Calu3 (cell line): ENCODE data around the gene DUSP28. TPM values are rescaled to one million over a fixed set of nuclear protein-coding genes. Genes with fewer than 3 reads are reported as not detected.

Source experiments
- BruUV-seq: library from RNA; stranded (reverse); fragments of 400-500 nt; replicated peaks from 2 replicates; lab custom pipeline; 2021; lab: Mats Ljungman, UMichigan
- CTCF ChIA-PET: fragments of 300-600 bp; sonication (Branson Sonifier 250); formaldehyde crosslinking; loops from one replicate; lab custom pipeline; 2022; ENCODE audit warnings: antibody characterized with exemption; lab: Charles Lee
- DNase-seq: peaks from one replicate; pipeline ENCODE4 v3.0.0; 2022
- H3K27ac Mint-ChIP-seq: one replicate; pipeline ENCODE4 v1.8.0; 2022; ENCODE audit warnings: mixed read lengths; ENCODE audit not compliant: unreplicated experiment
- H3K27me3 Mint-ChIP-seq: one replicate; pipeline ENCODE4 v1.8.0; 2022; ENCODE audit warnings: mixed read lengths; ENCODE audit not compliant: unreplicated experiment
- H3K36me3 Mint-ChIP-seq: one replicate; pipeline ENCODE4 v1.8.0; 2022; ENCODE audit warnings: mild to moderate bottlenecking, moderate library complexity, mixed read lengths; ENCODE audit not compliant: insufficient read depth, unreplicated experiment
- H3K4me1 Mint-ChIP-seq: one replicate; pipeline ENCODE4 v1.8.0; 2022; ENCODE audit warnings: mild to moderate bottlenecking, low read depth, mixed read lengths; ENCODE audit not compliant: unreplicated experiment
- H3K4me3 Mint-ChIP-seq: one replicate; pipeline ENCODE4 v1.8.0; 2022; ENCODE audit warnings: mild to moderate bottlenecking, low read depth, moderate library complexity, mixed read lengths; ENCODE audit not compliant: unreplicated experiment
- H3K9me3 Mint-ChIP-seq: one replicate; pipeline ENCODE4 v1.8.0; 2022; ENCODE audit warnings: low read depth, mixed read lengths; ENCODE audit not compliant: unreplicated experiment
- intact Hi-C: fragments of 100-400 bp; cut with micrococcal nuclease; formaldehyde crosslinking; loops from one replicate; pipeline ENCODE4 v1.10.0; 2022; ENCODE audit not compliant: unreplicated experiment
- total RNA-seq: library from RNA; stranded (reverse); gene quantifications from 2 replicates; pipeline ENCODE4 v1.2.3, GENCODE V29; 2022
- TF ChIP-seq, protein P1 (sequence below): fragments of 200-600 bp; IDR thresholded peaks from one replicate; pipeline ENCODE4 v1.8.0; 2022; ENCODE audit warnings: antibody characterized with exemption; ENCODE audit not compliant: unreplicated experiment

Gene DUSP28
- total RNA-seq, 1 experiment from 2014 or later = 8.5 TPM

DNA sequence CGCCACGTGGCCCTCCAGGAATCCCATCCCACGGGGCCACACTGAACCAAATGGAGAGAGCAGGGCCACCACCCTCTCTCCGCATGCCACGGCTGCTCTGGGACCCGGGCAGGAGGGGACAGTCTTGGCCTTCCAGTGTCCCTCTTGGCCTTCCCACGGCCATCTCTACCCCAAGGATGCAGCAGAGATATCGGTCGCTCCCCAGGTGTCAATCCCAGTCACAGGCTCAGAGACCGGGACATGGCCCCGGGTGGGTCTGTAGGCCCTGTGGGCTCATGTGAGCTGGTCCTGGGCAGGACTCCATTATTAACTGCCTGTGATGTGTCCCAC lies 41.6 kb downstream of the DUSP28 start:
- H3K9me3 Mint-ChIP-seq = no peaks in the 10 kb centered on the region
- no TSS peak for BruUV-seq
- TF ChIP-seq, protein P1, sequence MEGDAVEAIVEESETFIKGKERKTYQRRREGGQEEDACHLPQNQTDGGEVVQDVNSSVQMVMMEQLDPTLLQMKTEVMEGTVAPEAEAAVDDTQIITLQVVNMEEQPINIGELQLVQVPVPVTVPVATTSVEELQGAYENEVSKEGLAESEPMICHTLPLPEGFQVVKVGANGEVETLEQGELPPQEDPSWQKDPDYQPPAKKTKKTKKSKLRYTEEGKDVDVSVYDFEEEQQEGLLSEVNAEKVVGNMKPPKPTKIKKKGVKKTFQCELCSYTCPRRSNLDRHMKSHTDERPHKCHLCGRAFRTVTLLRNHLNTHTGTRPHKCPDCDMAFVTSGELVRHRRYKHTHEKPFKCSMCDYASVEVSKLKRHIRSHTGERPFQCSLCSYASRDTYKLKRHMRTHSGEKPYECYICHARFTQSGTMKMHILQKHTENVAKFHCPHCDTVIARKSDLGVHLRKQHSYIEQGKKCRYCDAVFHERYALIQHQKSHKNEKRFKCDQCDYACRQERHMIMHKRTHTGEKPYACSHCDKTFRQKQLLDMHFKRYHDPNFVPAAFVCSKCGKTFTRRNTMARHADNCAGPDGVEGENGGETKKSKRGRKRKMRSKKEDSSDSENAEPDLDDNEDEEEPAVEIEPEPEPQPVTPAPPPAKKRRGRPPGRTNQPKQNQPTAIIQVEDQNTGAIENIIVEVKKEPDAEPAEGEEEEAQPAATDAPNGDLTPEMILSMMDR = no peak
- intact Hi-C loops = loop anchor here (10.0 kb wide), 1 partner anchor 103 kb away; no protein-coding TSS in a partner anchor
- DNase-seq = no peak
- H3K36me3 Mint-ChIP-seq = peaks cover 32% of the 10 kb centered on the region
- no peak overlapping the region for H3K27ac Mint-ChIP-seq
- peaks cover 21% of the 10 kb centered on the region for H3K4me1 Mint-ChIP-seq
- no peaks in the 10 kb centered on the region for H3K27me3 Mint-ChIP-seq
- CTCF ChIA-PET = interaction anchor here (0.7 kb wide), 1 partner anchor 409 kb away, joined by 5 read pairs; no protein-coding TSS in a partner anchor
- H3K4me3 Mint-ChIP-seq = no peak overlapping the region

DNA sequence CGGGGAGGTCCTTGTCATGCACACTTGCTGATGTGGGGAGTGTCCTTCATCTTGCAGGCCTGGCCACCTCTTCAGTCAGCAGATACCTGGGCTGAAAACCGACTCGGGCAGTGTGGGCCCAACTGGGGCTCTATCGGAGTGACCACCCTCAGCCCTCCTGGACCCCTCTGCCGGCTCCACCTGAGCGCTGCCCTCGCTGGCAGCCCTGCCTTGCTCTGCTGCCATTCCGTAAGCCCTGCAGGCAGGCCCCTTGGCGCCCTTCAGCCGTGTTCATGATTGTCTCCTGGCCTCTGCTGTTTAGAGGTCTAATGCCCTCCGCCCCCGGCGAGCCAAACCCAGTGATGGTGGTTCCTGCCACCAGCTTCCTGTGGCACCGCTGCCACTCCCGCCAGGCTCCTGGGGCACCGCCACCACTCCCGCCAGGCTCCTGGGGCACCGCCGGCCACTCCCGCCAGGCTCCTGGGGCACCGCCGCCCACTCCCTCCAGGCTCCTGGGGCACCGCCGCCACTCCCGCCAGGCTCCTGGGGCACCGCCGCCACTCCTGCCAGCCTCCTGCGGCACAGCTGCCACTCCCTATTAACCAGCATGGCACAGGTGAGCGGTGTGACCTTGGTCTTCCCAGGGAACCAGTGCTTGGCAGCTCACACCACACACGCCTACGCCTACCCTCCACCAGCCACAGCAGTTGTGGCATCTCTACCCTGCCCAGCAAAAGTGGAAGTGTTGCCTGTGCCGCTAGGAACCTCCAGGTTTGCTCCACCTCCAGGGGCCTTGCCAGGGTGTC lies 42.3 kb downstream of the DUSP28 start:
- Mint-ChIP-seq H3K4me3 (no peak overlapping the region), H3K9me3 (no peaks in the 10 kb centered on the region), H3K27ac (no peak overlapping the region), H3K4me1 (peaks cover 26% of the 10 kb centered on the region), H3K36me3 (peaks cover 33% of the 10 kb centered on the region), H3K27me3 (no peaks in the 10 kb centered on the region)
- CTCF ChIA-PET = interaction anchor here (0.7 kb wide), 1 partner anchor 410 kb away, joined by 5 read pairs; no protein-coding TSS in a partner anchor
- no TSS peak for BruUV-seq
- no peak for DNase-seq
- intact Hi-C loops = loop anchor here (10.0 kb wide), 1 partner anchor 102 kb away; no protein-coding TSS in a partner anchor
- TF ChIP-seq, protein P1 = no peak

DNA sequence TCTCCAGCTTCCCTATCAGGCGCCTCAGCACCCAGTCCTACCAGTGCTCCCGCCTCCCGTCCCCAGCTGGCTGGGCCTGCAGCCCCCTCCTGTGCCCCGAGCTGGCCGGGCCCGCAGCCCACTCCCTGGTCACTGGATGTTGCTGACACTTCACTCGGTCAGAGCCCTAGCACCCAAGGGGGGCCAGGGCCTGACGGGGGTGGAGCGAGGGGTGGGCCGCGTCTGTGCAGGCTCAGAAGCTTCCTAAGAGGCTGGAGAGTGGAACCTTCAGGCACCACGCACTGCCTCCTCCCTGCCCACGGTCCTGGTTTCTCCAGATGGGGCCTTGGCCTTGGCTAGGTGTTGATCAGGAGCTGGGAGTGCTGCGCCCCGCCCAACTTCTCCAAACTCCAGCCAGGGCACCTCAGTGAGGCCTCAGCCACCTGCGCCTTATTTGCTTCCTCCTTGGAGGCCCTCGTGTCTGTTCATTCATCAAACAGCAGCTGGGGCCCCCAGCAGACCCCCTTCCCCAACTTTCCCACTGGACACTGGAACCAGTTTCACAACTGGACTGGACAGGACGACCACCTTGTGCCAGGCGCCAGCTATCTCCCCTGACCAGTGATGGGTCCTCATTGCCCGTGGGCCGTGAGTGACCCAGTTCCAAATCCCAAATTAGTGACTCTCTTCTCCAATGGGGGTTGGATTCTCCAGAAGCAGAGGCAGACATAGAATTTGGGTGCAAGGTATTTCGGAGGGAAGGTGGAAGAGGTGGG lies 43.1 kb downstream of the DUSP28 start:
- no peak overlapping the region for H3K27ac Mint-ChIP-seq
- TF ChIP-seq, protein P1 = no peak
- no peak overlapping the region for H3K4me3 Mint-ChIP-seq
- DNase-seq = no peak
- H3K27me3 Mint-ChIP-seq = no peaks in the 10 kb centered on the region
- peaks cover 34% of the 10 kb centered on the region for H3K4me1 Mint-ChIP-seq
- CTCF ChIA-PET = interaction anchor here (1.3 to 3.0 kb wide), 3 partner anchors 17 to 136 kb away, joined by 3 to 10 read pairs (median 10); partner anchors contain the start of gene CAPN10
- peaks cover 33% of the 10 kb centered on the region for H3K36me3 Mint-ChIP-seq
- H3K9me3 Mint-ChIP-seq = no peaks in the 10 kb centered on the region
- no TSS peak for BruUV-seq
- intact Hi-C loops = loop anchor here (10.0 kb wide), 1 partner anchor 102 kb away; no protein-coding TSS in a partner anchor

DNA sequence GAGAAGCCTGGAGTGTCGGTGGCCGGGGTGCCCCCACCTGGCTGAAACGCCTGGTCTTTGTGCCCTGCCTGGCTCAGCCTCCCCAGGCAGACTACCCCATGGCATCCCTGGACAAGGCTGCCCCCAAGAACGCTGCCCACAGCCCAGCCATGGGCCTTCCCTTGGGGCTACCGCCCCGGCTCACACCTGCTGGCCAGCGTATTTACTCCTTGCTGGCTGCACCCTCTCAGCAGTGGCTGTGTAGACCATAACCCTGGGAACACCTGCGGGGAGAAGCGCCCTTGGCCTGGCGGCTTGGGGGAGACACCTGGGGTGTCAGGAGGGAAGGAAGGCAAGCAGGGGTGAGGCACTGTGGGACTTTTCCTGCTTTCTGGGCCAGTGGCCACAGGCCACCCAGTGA lies 43.7 kb downstream of the DUSP28 start:
- peaks cover 28% of the 10 kb centered on the region for H3K36me3 Mint-ChIP-seq
- H3K27me3 Mint-ChIP-seq = no peaks in the 10 kb centered on the region
- H3K4me1 Mint-ChIP-seq = peaks cover 39% of the 10 kb centered on the region
- intact Hi-C loops = loop anchor here (10.0 kb wide), 1 partner anchor 101 kb away; no protein-coding TSS in a partner anchor
- no TSS peak for BruUV-seq
- H3K4me3 Mint-ChIP-seq = no peak overlapping the region
- no peak overlapping the region for H3K27ac Mint-ChIP-seq
- DNase-seq = no peak
- CTCF ChIA-PET = interaction anchor here (0.7 to 3.0 kb wide), 6 partner anchors 16 to 136 kb away, joined by 3 to 10 read pairs (median 6); partner anchors contain the start of gene CAPN10
- TF ChIP-seq, protein P1 = no peak
- H3K9me3 Mint-ChIP-seq = no peaks in the 10 kb centered on the region
